HG03025 (cell line): ENCODE data around the gene KANSL1.
"Not testable (repeated sequence)": the region's sequence is repeated elsewhere in the genome, so short reads cannot be mapped to it uniquely, and the experiment has no call there.

ENCODE experiments used
- ATAC-seq: cut with Tn5 transposase; IDR thresholded peaks from one replicate; pipeline ENCODE4 v1.9.1; 2021; ENCODE audit warnings: mild to moderate bottlenecking, moderate library complexity; ENCODE audit not compliant: unreplicated experiment, low FRiP score

The KANSL1 gene

GRCh38 chr17:46193151-46193625 lies at the start of gene KANSL1:
Gene KANSL1 (minus strand): TSS chr17:46193429. CDS start chr17:46172143, 21,286 bp downstream.
- ATAC-seq, result peak; percentile 77

DNA sequence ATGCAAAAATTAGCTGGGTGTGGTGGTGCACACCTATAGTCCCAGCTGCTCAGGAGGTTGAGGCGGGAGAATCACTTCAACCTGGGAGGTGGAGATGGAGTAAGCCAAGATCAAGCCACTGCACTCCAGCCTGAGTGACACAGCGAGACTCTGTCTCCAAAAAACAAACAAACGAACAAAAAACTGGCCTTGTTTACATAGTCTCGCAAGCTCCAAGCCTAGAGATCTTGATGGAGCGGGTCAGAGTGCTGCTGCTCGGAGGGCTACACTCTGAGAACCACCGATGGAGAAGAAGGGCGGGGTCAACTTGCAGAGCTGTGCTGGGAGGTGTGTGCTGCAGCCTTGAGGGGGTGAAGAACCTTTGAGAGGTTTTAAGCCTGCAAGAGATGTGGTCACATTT lies 38.1 kb upstream of the KANSL1 start:
- not testable (repeated sequence) for ATAC-seq

DNA sequence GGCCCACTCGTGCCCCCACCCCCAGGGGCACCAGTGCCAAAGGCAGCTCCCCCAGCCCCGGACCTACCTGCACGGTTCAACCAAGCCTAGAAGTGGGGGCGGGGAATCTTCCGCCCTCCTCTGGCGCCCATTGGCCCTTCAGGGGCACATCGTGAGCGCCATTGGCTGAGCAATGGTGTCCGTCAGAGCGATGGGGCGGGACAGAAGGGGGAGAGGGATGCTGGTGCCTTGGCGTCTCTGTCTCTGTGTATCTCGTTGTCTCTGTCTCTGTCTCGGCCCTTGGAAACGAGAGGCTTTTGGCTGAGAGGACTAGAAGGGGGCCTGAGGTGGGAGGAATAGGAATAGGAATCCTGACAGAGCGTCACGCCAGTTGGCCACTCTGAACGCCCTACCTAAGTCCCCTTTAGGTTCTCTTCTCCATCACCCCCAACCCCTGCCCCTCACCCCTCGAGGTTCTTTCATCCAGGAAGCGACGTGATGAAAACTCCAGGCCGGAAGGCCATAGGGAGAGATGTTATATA lies 32.1 kb upstream of the KANSL1 start:
- ATAC-seq, result peak; percentile 95

- peak; percentile 37 for ATAC-seq
Observed at GRCh38 chr17:46224864-46225263, 31.6 kb upstream of the KANSL1 start.

DNA sequence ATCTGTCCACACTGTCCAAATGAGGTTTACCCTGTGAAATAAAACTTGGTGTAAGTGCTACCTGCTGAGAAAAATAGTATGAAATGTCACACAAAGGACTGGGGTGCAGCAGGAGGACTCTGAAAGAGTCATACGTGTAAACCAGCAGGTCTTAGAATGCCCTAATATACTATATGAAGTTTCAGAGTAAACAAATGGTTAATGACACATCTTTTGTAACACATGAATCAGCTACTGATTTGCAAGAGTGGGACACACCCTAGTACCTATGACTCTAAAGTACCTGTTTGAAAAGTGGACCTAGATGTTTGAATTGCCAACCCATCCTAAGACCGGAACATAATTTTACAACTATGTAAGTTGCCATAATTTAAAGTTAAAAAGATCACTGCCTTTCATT lies 29.8 kb upstream of the KANSL1 start:
- ATAC-seq, result not testable (repeated sequence)

- ATAC-seq, result no peak
Observed at GRCh38 chr17:46216682-46217081, 23.5 kb upstream of the KANSL1 start.

GRCh38 chr17:46212634-46213435 lies 19.6 kb upstream of the KANSL1 start:
- no peak for ATAC-seq

- no peak for ATAC-seq
Observed at GRCh38 chr17:46208997-46209396, 15.8 kb upstream of the KANSL1 start.

DNA sequence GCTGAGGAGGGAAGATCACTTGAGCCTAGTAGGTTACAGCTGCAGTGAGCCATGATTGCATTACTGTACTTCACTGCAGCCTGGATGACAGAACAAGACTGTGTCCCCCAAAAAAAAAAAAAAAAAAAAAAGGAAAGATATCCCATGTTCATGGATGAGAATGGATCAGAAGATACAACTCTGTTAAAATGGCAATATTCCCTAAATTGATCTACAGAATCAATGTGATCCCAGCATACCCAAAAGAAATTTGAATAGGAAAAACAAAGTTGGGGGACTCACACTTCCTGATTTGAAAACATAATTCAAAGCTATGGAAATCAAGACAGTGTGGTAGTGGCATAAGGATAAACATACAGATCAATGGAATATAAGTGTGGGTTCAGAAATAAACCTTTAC lies 12.7 kb upstream of the KANSL1 start:
- no peak for ATAC-seq

DNA sequence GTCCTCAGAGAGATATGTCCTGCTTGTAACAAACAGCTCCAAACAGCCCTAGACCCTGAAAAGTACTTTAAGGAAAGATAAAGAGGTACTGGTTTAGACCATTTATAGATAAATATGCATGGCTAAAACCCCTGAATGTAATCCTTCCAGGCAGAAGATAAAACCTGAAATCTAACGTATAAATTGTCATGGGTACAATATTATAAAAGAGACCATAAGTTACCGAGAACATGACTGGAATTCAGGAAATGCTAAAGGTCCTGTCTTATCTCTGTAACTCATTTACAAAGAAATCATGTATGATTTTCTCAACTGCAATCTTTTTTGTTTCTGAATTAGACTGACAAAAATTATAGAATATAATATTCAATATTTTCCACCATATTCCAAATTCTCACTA lies 9.2 kb upstream of the KANSL1 start:
- ATAC-seq, result no peak

- no peak for ATAC-seq
Observed at GRCh38 chr17:46201491-46201890, 8.3 kb upstream of the KANSL1 start.

DNA sequence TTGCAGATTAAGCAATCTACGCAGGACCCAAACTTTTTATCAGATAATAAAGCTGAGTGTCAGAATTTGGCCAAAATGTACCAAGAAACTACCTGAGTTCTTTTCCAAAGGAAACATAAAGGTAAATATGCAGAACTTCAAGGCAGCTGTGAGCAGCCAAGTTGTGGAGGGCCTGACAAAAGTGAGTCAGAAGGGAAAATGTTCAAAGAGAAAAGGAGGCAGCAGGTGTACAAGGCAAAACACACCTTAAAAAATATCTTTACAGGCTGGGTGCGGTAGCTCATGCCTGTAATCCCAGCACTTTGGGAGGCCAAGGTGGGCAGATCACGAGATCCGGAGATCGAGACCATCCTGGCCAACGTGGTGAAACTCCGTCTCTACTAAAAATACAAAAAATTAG lies 7.0 kb upstream of the KANSL1 start:
- ATAC-seq, result no peak

DNA sequence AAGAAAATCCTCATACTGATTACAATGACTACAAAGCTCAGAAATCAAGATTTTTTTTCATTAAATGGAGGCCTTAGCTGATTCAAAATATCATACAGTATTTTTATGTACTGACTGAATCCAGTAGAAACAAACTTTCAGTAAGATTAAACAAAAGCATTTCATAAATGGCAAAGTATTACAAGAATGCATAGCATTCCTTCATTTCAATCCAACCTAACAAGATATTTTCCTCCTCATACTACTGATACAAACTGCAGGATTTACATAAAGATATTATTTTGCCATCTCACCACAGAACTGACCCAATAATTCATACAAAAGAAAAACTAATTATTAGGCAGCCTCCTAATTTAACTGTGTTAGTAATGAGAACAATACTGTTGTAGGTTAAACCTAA lies 6.2 kb upstream of the KANSL1 start:
- no peak for ATAC-seq

DNA sequence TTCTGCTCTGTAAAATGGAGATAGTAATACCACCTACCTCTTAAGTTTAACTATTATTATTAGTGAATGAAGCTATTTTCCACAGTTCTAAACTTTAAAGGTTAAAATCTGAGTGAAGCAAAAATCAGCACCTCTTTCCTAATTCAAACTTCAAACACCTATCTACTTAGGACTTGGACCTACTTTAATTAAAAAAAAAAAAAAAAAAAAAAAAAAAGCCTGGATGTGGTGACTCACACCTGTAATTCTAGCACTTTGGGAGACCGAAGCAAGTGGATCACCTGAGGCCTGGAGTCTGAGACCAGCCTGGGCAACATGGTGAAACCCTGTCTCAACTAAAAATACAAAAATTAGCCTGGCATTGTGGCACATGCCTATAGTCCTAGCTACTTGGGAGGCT lies 5.0 kb upstream of the KANSL1 start:
- ATAC-seq, result no peak

GRCh38 chr17:46197530-46197929 lies 4.3 kb upstream of the KANSL1 start:
- no peak for ATAC-seq

DNA sequence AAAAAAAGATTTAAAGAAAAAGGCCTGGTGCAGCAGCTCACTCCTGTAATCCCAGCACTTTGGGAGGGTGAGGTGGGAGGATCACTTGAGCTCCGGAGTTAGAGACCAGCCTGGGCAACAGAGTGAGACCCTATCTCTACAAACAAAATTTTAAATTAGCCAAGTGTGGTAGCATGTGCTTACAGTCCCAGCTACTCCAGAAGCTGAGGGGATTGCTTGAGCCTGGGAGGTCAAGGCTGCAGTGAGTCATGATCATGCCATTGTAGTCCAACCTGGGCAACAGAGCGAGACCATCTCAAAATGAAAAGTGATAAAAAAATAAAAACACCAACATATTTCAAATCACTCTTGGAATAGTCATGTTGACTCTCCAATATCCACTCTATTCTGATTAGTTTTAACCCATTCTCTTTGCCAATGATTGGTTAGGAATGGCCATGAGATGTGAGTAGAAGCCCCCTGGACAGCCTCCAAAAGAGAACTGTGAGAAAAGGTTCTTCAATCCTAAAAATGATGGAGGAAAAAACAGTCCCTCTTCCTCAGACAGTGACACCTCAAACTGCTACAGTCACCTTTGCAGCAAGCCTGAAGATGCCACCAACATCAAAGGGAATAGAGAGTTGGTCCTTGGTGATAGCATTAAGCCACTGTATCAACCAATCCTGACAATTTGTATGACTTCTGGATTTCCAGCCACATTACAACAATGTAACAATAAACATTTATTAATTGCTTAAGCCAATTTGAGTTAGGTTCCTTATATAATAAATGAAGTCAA lies 2.9 kb upstream of the KANSL1 start:
- ATAC-seq, result no peak

DNA sequence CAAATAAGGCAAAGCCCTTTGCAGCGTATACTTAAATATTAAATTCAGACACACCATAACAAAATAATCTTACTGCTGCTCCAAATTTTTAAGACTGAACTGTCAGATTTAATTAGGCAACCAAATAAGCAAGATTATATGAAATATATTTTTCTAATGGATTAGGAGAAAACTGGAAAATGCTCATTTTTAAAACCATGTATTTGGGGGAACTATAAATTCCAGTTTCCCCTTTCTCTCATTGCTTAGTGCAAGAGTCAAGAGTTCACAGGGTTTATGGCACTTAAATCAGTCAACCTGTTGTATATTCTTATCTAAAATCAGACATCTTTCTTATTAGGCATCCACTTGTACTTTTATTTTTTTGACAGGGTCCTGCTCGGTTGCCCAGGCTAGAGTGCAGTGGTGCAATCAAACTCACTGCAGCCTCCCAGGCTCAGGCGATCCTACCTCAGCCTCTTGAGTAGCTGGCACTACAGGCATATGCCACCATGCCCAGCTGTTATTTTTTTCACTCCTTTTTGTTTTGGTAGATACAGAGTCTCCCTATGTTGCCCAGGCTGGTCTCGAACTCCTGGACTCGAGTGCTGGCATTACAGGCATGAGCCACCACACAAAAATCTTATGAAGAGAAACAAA lies 2.1 kb upstream of the KANSL1 start:
- no peak for ATAC-seq

- ATAC-seq, result no peak
Observed at GRCh38 chr17:46194393-46195216, 1.4 kb upstream of the KANSL1 start.

GRCh38 chr17:46193626-46194392 lies 580 bp upstream of the KANSL1 start:
- ATAC-seq, result peak; percentile 58
